NT2/D1 (cell line): ENCODE measurements around the gene CACNA1I.

Source experiments
- DNase-seq: peaks from one replicate; pipeline ENCODE4 v3.0.0-alpha.2; 2011; ENCODE audit warnings: low read depth, low spot score
- H3K27me3 ChIP-seq: 2 replicates; pipeline ENCODE4 v1.6.0; 2011; ENCODE audit warnings: mild to moderate bottlenecking; ENCODE audit not compliant: insufficient read length, insufficient read depth
- H3K36me3 ChIP-seq: 2 replicates; pipeline ENCODE4 v1.6.1; 2011; ENCODE audit warnings: mild to moderate bottlenecking, low read length, mixed read lengths; ENCODE audit not compliant: insufficient read depth, insufficient read length
- H3K4me1 ChIP-seq: 2 replicates; pipeline ENCODE4 v1.5.1; 2011; ENCODE audit not compliant: insufficient read depth, insufficient read length
- H3K4me3 ChIP-seq: 2 replicates; pipeline ENCODE4 v1.5.1; 2011; ENCODE audit warnings: low read depth; ENCODE audit not compliant: insufficient read length
- H3K9ac ChIP-seq: 2 replicates; pipeline ENCODE4 v1.6.0; 2011; ENCODE audit warnings: low read depth; ENCODE audit not compliant: insufficient read length
- H3K9me3 ChIP-seq: 2 replicates; pipeline ENCODE4 v1.5.1; 2011; ENCODE audit warnings: mild to moderate bottlenecking, low read length; ENCODE audit not compliant: insufficient read depth
- SUZ12 ChIP-seq: IDR thresholded peaks from 2 replicates; pipeline ENCODE4 v1.6.1; 2011; ENCODE audit not compliant: insufficient read length, insufficient read depth; ENCODE audit errors: extremely low read depth
- YY1 ChIP-seq: IDR thresholded peaks from 2 replicates; pipeline ENCODE4 v1.6.1; 2011; ENCODE audit not compliant: insufficient read length, insufficient read depth
- ZNF274 ChIP-seq: IDR thresholded peaks from 2 replicates; pipeline ENCODE4 v1.6.1; 2011; ENCODE audit warnings: mild to moderate bottlenecking, low read depth, low read length

Gene CACNA1I

DNA sequence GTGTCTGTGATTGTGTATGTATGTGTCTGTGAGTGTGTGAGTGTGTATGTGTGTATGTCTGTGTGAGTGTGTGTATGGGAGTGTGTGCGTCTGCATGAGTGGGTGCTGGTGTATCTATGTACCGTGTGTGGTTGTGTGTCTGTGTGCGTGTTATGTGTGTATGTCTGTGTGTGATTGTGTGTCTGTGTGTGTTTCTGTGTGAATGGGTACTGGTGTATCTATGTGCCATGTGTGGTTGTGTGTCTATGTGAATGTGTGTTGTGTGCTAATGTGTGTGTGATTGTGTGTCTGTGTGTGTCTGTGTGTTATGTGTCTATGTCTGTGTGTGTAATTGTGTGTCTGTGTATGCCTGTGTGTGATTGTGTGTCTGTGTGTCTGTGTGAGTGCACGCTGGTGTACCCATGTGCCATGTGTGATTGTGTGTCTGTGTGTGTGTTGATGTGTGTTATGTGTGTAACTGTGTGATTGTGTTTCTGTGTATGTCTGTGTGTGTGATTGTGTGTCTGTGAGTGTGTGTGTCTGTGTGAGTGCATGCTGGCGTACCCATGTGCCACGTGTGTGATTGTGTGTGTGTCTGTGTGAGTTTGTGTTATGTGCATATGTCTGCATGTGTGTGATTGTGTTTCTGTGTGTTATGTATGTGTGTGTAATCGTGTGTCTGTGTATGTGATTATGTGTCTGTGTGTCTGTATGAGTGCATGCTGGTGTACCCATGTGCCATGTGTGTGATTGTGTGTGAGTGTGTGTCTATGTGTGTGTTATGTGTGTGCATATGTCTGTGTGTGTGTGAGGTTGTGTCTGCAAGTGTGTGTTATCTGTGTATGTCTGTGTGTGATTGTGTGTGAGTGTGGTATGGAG is 6.8 kb upstream of the CACNA1I start:
- DNase-seq = no peak
- Histone ChIP-seq H3K9me3 (no peaks in the 10 kb centered on the region), H3K4me3 (no peak overlapping the region), H3K9ac (no peak overlapping the region), H3K27me3 (peaks cover 6% of the 10 kb centered on the region), H3K4me1 (peaks cover 13% of the 10 kb centered on the region), H3K36me3 (no peaks in the 10 kb centered on the region)
- no peak for TF ChIP-seq YY1
- TF ChIP-seq SUZ12 = no peak
- no peak for TF ChIP-seq ZNF274

DNA sequence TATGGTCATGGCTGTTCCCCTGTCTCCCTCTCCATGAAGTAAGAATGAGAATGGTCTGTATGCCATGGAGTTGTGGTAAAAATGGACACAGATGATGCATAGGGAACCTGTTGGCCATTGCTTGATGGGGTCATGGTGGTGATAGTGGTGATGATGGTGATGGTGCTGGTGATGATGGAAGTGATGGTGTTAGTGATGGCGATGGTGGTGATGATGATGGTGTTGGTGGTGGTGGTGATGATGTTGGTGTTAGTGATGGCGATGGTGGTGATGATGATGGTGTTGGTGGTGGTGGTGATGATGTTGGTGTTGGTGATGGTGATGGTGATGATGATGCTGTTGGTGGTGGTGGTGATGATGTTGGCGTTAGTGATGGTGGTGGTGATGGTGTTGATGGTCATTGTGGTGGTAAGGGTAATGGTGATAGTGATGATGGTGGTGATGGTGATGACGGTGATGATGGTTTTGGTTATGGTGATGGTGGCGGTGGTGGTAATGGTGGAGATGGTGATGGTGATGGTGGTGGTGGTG is 5.1 kb upstream of the CACNA1I start:
- Histone ChIP-seq H3K36me3 (no peaks in the 10 kb centered on the region), H3K9me3 (no peaks in the 10 kb centered on the region), H3K4me3 (no peak overlapping the region), H3K4me1 (peaks cover 6% of the 10 kb centered on the region), H3K27me3 (no peaks in the 10 kb centered on the region), H3K9ac (no peak overlapping the region)
- DNase-seq = no peak
- TF ChIP-seq SUZ12 (no peak), YY1 (no peak), ZNF274 (no peak)

- DNase-seq = no peak
- Histone ChIP-seq H3K9ac (no peak overlapping the region), H3K9me3 (no peaks in the 10 kb centered on the region), H3K4me3 (no peak overlapping the region), H3K36me3 (no peaks in the 10 kb centered on the region), H3K4me1 (peaks cover 6% of the 10 kb centered on the region), H3K27me3 (no peaks in the 10 kb centered on the region)
- TF ChIP-seq ZNF274 (no peak), SUZ12 (no peak), YY1 (no peak)
Observed at GRCh38 chr22:39567135-39567946, 3.2 kb upstream of the CACNA1I start.

GRCh38 chr22:39568278-39568981 is 2.1 kb upstream of the CACNA1I start:
- TF ChIP-seq SUZ12 (no peak), YY1 (no peak), ZNF274 (no peak)

GRCh38 chr22:39569066-39569465 is 1.5 kb upstream of the CACNA1I start:
- no peaks in the 10 kb centered on the region for H3K36me3 ChIP-seq
- H3K27me3 ChIP-seq = no peaks in the 10 kb centered on the region
- TF ChIP-seq ZNF274 (no peak), SUZ12 (no peak), YY1 (no peak)
- DNase-seq = no peak
- no peak overlapping the region for H3K4me3 ChIP-seq
- no peak overlapping the region for H3K9ac ChIP-seq
- no peaks in the 10 kb centered on the region for H3K9me3 ChIP-seq
- peaks cover 6% of the 10 kb centered on the region for H3K4me1 ChIP-seq

More at GRCh38 chr22:39568278-39568981, 2.1 kb upstream of the CACNA1I start:
- Histone ChIP-seq H3K36me3 (no peaks in the 10 kb centered on the region), H3K4me3 (no peak overlapping the region), H3K9me3 (no peaks in the 10 kb centered on the region), H3K4me1 (peaks cover 6% of the 10 kb centered on the region), H3K9ac (no peak overlapping the region), H3K27me3 (no peaks in the 10 kb centered on the region)
- DNase-seq = no peak

DNA sequence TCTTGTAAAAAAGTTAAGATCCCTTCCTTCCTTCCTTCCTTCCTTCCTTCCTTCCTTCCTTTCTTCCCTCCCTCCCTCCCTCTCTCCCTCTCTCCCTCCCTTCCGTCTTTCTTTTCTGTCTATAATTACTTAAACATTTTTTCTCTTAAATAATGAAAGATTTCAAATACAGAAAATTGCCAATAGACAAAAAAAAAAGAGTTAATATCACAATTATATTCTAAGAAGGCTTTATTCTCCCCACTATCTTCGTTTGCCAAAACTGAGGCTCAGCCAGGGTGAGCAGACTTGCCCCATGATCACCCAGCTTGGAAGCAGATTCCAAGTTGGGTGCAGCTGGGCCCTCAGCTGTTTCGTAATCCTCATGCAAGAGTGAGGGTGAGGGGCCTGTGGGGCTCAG is 327 bp upstream of the CACNA1I start:
- H3K4me1 ChIP-seq = peaks cover 8% of the 10 kb centered on the region
- TF ChIP-seq ZNF274 = no peak
- H3K27me3 ChIP-seq = no peaks in the 10 kb centered on the region
- no peaks in the 10 kb centered on the region for H3K9me3 ChIP-seq
- no peaks in the 10 kb centered on the region for H3K36me3 ChIP-seq
- no peak overlapping the region for H3K9ac ChIP-seq
- no peak overlapping the region for H3K4me3 ChIP-seq
- no peak for DNase-seq
